SK-N-SH treated with all-trans-retinoic acid at 6 μM for 48 hours (cell line): ENCODE results near the gene TEX44.

Source experiments
- ATAC-seq: fragments of 200-7000 bp; cut with Tn5 transposase; 3 replicates; pipeline ENCODE4 v1.9.1; 2020; ENCODE audit warnings: mild to moderate bottlenecking, moderate library complexity
- ARNTL ChIP-seq: fragments of 450-650 bp; formaldehyde crosslinking; IDR thresholded peaks from 2 replicates; pipeline ENCODE4 v1.5.0; 2020; ENCODE audit warnings: low read depth, mild to moderate bottlenecking, moderate library complexity, borderline replicate concordance
- BACH2 ChIP-seq: fragments of 250-450 bp; sonication (Bioruptor Pico); IDR thresholded peaks from 2 replicates; pipeline ENCODE4 v1.9.0; 2021; ENCODE audit warnings: mild to moderate bottlenecking, borderline replicate concordance
- CREB5 ChIP-seq: fragments of 250-450 bp; sonication (Bioruptor Pico); IDR thresholded peaks from 2 replicates; pipeline ENCODE4 v1.5.1; 2020; ENCODE audit warnings: low read depth, mild to moderate bottlenecking, moderate library complexity
- CSRNP3 ChIP-seq: fragments of 250-450 bp; sonication (Bioruptor Pico); IDR thresholded peaks from 2 replicates; pipeline ENCODE4 v1.5.1; 2021; ENCODE audit warnings: mild to moderate bottlenecking, moderate library complexity
- GLIS3 ChIP-seq: fragments of 250-450 bp; sonication (Bioruptor Pico); IDR thresholded peaks from 2 replicates; pipeline ENCODE4 v1.5.0; 2020; ENCODE audit warnings: mild to moderate bottlenecking, moderate library complexity
- OSR1 ChIP-seq: fragments of 250-450 bp; sonication (Bioruptor Pico); IDR thresholded peaks from 2 replicates; pipeline ENCODE4 v1.8.0; 2022; ENCODE audit warnings: moderate library complexity, mild to moderate bottlenecking, inconsistent platforms
- PATZ1 ChIP-seq: fragments of 250-450 bp; sonication (Bioruptor Pico); IDR thresholded peaks from 2 replicates; pipeline ENCODE4 v1.8.0; 2020; ENCODE audit warnings: mild to moderate bottlenecking, moderate library complexity, borderline replicate concordance
- PPARA ChIP-seq: fragments of 250-450 bp; sonication (Bioruptor Pico); IDR thresholded peaks from 2 replicates; pipeline ENCODE4 v1.5.0; 2020; ENCODE audit warnings: mild to moderate bottlenecking, borderline replicate concordance
- SNAI2 ChIP-seq: fragments of 250-450 bp; sonication (Bioruptor Pico); IDR thresholded peaks from 2 replicates; pipeline ENCODE4 v1.5.0; 2020; ENCODE audit warnings: mild to moderate bottlenecking, moderate library complexity
- TOX ChIP-seq: fragments of 250-450 bp; sonication (Bioruptor Pico); IDR thresholded peaks from 2 replicates; pipeline ENCODE4 v1.8.0; 2021; ENCODE audit warnings: mild to moderate bottlenecking, moderate library complexity, borderline replicate concordance
- TSHZ2 ChIP-seq: fragments of 250-450 bp; sonication (Bioruptor Pico); IDR thresholded peaks from 2 replicates; pipeline ENCODE4 v1.5.0; 2020; ENCODE audit warnings: mild to moderate bottlenecking, moderate library complexity
- ZC3H10 ChIP-seq: fragments of 250-450 bp; sonication (Bioruptor Pico); IDR thresholded peaks from 2 replicates; pipeline ENCODE4 v1.5.1; 2021; ENCODE audit warnings: mild to moderate bottlenecking, moderate library complexity
- ZFP3 ChIP-seq: fragments of 250-450 bp; sonication (Bioruptor Pico); IDR thresholded peaks from 2 replicates; pipeline ENCODE4 v1.5.0; 2020; ENCODE audit warnings: mild to moderate bottlenecking, moderate library complexity
- ZFP30 ChIP-seq: fragments of 450-650 bp; formaldehyde crosslinking; IDR thresholded peaks from 2 replicates; pipeline ENCODE4 v1.5.0; 2022; ENCODE audit warnings: mild to moderate bottlenecking, moderate library complexity
- ZNF70 ChIP-seq: fragments of 450-650 bp; formaldehyde crosslinking; IDR thresholded peaks from 2 replicates; pipeline ENCODE4 v1.5.0; 2020; ENCODE audit warnings: mild to moderate bottlenecking, moderate library complexity
- ZNF8 ChIP-seq: fragments of 450-650 bp; formaldehyde crosslinking; IDR thresholded peaks from 2 replicates; pipeline ENCODE4 v1.5.0; 2020; ENCODE audit warnings: mild to moderate bottlenecking, moderate library complexity

TEX44 gene

GRCh38 chr2:231604101-231604684 lies 11.5 kb downstream of the TEX44 start:
- TF ChIP-seq BACH2 (CRISPR knock-in tag), result no peak
- TF ChIP-seq GLIS3 (CRISPR knock-in tag), result no peak
- 0 out of 2 replicates have a peak, but pooled peaks have one; percentile 64 for TF ChIP-seq SNAI2 (CRISPR knock-in tag)
- TF ChIP-seq ARNTL (CRISPR knock-in tag), result no peak
- TF ChIP-seq OSR1, result no peak
- TF ChIP-seq ZFP3 (CRISPR knock-in tag), result peak; percentile 71
- no peak; the same call in 1 of the 2 replicates for TF ChIP-seq CSRNP3 (CRISPR knock-in tag)
- no peak for TF ChIP-seq CREB5
- no peak for TF ChIP-seq ZFP30 (CRISPR knock-in tag)
- TF ChIP-seq TOX, result no peak
- peak; percentile 49 for TF ChIP-seq TSHZ2 (CRISPR knock-in tag)
- TF ChIP-seq, all 23 proteins: peak for 3

GRCh38 chr2:231604685-231605606 lies 12.3 kb downstream of the TEX44 start:
- peak; percentile 86 for ATAC-seq
- TF ChIP-seq TSHZ2 (CRISPR knock-in tag) (0 out of 2 replicates have a peak, but pooled peaks have one; percentile 14), BACH2 (CRISPR knock-in tag) (no peak), PATZ1 (peak; percentile 55; the same call in 1 of the 2 replicates), PPARA (CRISPR knock-in tag) (no peak), ZC3H10 (no peak), ZFP3 (CRISPR knock-in tag) (no peak)

More at GRCh38 chr2:231604101-231604684, 11.5 kb downstream of the TEX44 start:
- peak; percentile 56; the same call in 2 of the 3 replicates for ATAC-seq

- ATAC-seq, result no peak
These were observed 13.0 kb downstream of the TEX44 start for GRCh38 chr2:231605607-231606091.

More at GRCh38 chr2:231605607-231606091, 13.0 kb downstream of the TEX44 start:
- TF ChIP-seq TSHZ2 (CRISPR knock-in tag) (no peak), ZNF8 (CRISPR knock-in tag) (no peak), ZNF70 (CRISPR knock-in tag) (no peak), ARNTL (CRISPR knock-in tag) (no peak), TOX (no peak), BACH2 (CRISPR knock-in tag) (no peak), ZFP3 (CRISPR knock-in tag) (no peak), ZFP30 (CRISPR knock-in tag) (no peak), ZC3H10 (no peak)
